ENCODE measurements around the gene YIF1A. TPM values are rescaled to one million over a fixed set of nuclear protein-coding genes. Genes with fewer than 3 reads are reported as not detected.

YIF1A gene
- total RNA-seq, 4 donors from 2014 or later, result 39.4 to 79.3 (median 64.5) TPM

DNA sequence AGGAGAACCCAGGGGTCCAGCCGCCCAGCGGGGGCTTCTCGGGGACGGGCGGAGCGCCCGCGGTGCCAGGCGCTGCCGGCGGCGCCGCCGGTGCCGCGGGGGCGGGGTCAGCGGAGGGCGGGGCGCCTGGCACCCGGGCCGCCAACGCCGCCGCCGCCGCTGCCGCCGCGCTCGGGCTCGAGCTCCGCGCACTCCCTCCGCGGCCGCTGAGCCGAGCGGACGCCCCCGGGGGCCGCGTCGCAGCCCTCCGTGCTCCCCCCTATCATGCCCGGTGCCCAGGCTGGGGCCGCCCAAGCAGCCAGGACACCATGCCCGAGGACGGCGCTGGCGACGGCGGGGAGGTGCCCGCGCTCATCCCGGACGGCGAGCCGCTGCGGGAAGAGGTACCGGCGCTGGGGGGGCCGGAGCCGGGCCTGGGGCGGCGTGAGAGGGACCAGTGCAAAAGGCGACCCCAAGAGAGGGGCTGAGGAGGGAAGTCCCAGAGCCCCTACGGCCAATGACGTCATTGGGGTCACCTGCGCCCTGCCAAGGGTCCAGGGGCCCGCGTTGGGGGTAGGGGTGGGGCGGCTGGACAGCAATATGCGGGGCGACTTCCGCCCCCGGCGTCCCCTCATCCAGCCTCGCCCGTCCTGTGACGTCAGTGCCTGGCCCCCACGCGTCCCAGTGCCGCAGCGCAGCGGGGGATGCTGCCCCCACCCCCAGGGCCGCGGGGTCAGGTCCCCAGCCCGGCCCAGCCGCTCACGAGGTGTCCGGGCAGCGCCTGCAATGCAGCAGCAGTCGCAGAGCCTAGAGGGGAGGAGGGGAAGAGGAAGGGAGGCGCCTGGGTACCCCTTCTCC is 3.0 kb upstream of the YIF1A start, which contains the start of gene TMEM151A:
Gene TMEM151A (plus strand): TSS at position 189 of the 837 bp plus-strand sequence. CDS start 120 bp downstream, at position 309.
- H3K36me3 ChIP-seq, result no peaks in the 10 kb centered on the region
- no peaks in the 10 kb centered on the region for H3K9me3 ChIP-seq
- TF ChIP-seq POLR2AphosphoS5 (IDR thresholded peaks at IDR 0.05), result no peak
- no peak for TF ChIP-seq POLR2A (IDR thresholded peaks at IDR 0.05)
- ATAC-seq, result no peak
- no peak within 1 kb of the TSS for H3K27ac ChIP-seq
- peak within 1 kb of the TSS; percentile 27 to 53 for H3K4me3 ChIP-seq
- H3K27me3 ChIP-seq, result peaks cover 60% of the 10 kb centered on the region
- no CpG with 5 or more reads among the region's 95 CpGs for WGBS, 2 donors (ENCODE audit: low coverage in 1 of 2)
- H3K4me1 ChIP-seq, result peaks cover 0 to 42% (median 12%) of the 10 kb centered on the region in 3 donors

DNA sequence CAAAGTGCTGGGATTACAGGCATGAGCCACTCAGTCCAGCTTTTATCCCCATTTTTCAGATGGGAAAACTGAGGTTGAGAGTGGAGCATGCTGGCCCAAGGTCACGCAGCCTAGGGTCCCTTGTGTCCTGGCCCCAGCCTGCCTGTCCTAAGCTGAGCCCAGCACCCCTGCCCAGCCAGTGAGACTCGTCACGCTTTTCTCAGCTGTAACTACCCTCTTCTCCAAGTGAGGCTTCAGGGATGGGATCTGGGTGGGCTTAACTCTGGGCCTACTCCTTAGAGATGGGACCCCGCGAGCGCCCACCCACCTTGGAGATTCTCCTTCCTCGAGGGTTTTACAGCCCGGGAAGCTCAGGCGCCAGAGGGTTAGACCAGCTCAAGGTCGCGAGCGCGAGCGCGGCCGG is 2.4 kb upstream of the YIF1A start:
- 35% methylated on average over 5 of the region's 16 CpGs; no CpG with 5 or more reads in 1 of the 2 donors for WGBS, 2 donors (ENCODE audit: low coverage in 1 of 2)
- Histone ChIP-seq H3K9me3 (no peaks in the 10 kb centered on the region), H3K4me1 (peaks cover 0 to 49% (median 12%) of the 10 kb centered on the region in 3 donors), H3K27me3 (peaks cover 53% of the 10 kb centered on the region), H3K36me3 (peaks cover 0 to 5% of the 10 kb centered on the region in 2 donors), H3K27ac (no peak overlapping the region), H3K4me3 (peak overlapping the region in 1 of 2 donors; percentile 53)
- no peak for ATAC-seq
- TF ChIP-seq, protein P1, sequence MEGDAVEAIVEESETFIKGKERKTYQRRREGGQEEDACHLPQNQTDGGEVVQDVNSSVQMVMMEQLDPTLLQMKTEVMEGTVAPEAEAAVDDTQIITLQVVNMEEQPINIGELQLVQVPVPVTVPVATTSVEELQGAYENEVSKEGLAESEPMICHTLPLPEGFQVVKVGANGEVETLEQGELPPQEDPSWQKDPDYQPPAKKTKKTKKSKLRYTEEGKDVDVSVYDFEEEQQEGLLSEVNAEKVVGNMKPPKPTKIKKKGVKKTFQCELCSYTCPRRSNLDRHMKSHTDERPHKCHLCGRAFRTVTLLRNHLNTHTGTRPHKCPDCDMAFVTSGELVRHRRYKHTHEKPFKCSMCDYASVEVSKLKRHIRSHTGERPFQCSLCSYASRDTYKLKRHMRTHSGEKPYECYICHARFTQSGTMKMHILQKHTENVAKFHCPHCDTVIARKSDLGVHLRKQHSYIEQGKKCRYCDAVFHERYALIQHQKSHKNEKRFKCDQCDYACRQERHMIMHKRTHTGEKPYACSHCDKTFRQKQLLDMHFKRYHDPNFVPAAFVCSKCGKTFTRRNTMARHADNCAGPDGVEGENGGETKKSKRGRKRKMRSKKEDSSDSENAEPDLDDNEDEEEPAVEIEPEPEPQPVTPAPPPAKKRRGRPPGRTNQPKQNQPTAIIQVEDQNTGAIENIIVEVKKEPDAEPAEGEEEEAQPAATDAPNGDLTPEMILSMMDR (IDR thresholded peaks at IDR 0.05), result no peak
- TF ChIP-seq POLR2A (IDR thresholded peaks at IDR 0.05) (no peak), EP300 (IDR thresholded peaks at IDR 0.05) (no peak), POLR2AphosphoS5 (IDR thresholded peaks at IDR 0.05) (no peak)

DNA sequence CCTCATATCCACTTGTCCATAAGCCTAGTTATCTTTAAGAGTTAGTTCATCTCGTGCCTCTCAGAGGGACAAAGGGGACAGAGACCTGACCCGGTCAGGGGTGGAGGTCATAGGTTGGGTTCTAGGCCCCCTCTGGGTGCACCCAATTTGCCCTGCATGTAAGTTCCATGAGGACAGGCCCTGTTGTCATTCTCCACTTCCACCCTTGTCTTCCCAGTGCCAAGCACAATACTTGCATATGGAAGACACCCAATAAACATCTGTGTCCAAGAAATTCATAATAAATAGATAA is 1.3 kb upstream of the YIF1A start:
- H3K4me3 ChIP-seq, result no peak overlapping the region
- peaks cover 0 to 14% of the 10 kb centered on the region in 2 donors for H3K36me3 ChIP-seq
- H3K4me1 ChIP-seq, result peaks cover 0 to 56% (median 12%) of the 10 kb centered on the region in 3 donors
- H3K27me3 ChIP-seq, result peaks cover 43% of the 10 kb centered on the region
- ATAC-seq, result no peak
- H3K9me3 ChIP-seq, result no peaks in the 10 kb centered on the region
- TF ChIP-seq POLR2A (IDR thresholded peaks at IDR 0.05), result no peak
- no peak for TF ChIP-seq EP300 (IDR thresholded peaks at IDR 0.05)
- no peak for TF ChIP-seq POLR2AphosphoS5 (IDR thresholded peaks at IDR 0.05)
- TF ChIP-seq, protein P1 (IDR thresholded peaks at IDR 0.05), result no peak
- H3K27ac ChIP-seq, result no peak overlapping the region
- 83% methylated on average over 1 to 2 of the region's 2 CpGs for WGBS, 2 donors (ENCODE audit: low coverage in 1 of 2)

DNA sequence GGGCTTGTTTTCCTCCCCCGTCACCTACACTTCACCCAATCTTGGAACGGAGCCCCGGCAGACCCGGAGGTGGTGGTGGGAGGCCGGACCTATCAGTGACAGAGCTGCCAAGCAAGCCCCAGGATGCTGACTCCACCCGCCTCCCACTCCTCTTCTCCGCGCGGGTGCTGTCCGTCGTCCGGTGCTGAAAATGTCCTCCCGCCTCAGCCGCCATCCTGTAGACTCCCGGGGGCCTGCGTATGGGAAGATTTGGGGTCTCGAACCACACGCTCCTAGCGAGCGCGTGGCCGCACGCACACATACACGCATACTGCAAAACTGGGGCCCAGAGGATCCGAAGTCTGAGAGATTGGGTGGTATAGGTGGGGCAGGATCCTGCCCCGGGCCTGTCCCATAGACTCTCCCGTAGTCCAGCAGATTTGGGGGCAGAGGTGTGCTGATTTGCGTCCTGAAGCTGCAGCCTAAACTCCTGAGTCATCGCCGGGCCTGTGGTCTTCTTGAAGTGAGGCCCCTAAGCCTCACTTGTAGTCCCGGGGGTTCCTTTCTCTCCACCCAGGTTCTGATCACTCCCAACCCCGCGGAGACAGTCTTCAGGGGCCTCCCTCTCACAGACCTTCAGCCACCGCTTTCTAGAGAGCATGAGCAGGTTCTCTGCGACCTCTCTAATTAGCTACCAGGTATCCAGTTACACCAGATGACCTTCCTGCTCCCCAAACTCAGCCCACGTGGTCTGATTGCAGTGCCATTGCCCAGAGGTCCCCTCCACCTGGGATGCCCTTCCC is 796 bp upstream of the YIF1A start:
- ATAC-seq, result peak; percentile 37
- Histone ChIP-seq H3K36me3 (peaks cover 0 to 20% of the 10 kb centered on the region in 2 donors), H3K9me3 (no peaks in the 10 kb centered on the region), H3K27me3 (peaks cover 38% of the 10 kb centered on the region), H3K4me1 (peaks cover 0 to 60% (median 12%) of the 10 kb centered on the region in 3 donors), H3K4me3 (peak overlapping the region; percentile 56 to 96), H3K27ac (peak overlapping the region; percentile 60 to 98 (median 96))
- WGBS, 2 donors (ENCODE audit: low coverage in 1 of 2), result 8% methylated on average over 2 of the region's 36 CpGs; no CpG with 5 or more reads in 1 of the 2 donors
- TF ChIP-seq, protein P1 (IDR thresholded peaks at IDR 0.05), result no peak
- TF ChIP-seq POLR2A (IDR thresholded peaks at IDR 0.05) (no peak), POLR2AphosphoS5 (IDR thresholded peaks at IDR 0.05) (no peak), EP300 (IDR thresholded peaks at IDR 0.05) (no peak)
